ENCODE results near the gene DNAH3.
A peak's percentile ranks its signal among the peaks of the same experiment; 100 is the strongest.
"Not testable (repeated sequence)": the region's sequence is repeated elsewhere in the genome, so short reads cannot be mapped to it uniquely, and the experiment has no call there.

DNAH3 gene

GRCh38 chr16:21101631-21102420 lies 48.8 kb downstream of the DNAH3 start:
- Histone ChIP-seq H3K9ac (ENCODE audit: low read length) (no peak overlapping the region), H3K36me3 (ENCODE audit: control insufficient read depth, insufficient read depth, low read length) (no peaks in the 10 kb centered on the region), H3K4me3 (ENCODE audit: low read length) (no peak overlapping the region), H3K27ac (ENCODE audit: low read depth, low read length) (no peak overlapping the region), H3K4me1 (ENCODE audit: control insufficient read depth, insufficient read depth, low read length) (no peaks in the 10 kb centered on the region), H3K27me3 (ENCODE audit: control insufficient read depth, insufficient read depth, low read length) (no peaks in the 10 kb centered on the region)

GRCh38 chr16:21100447-21100846 lies 50.2 kb downstream of the DNAH3 start:
- no peaks in the 10 kb centered on the region for H3K36me3 ChIP-seq (ENCODE audit: control insufficient read depth, insufficient read depth, low read length)
- no peaks in the 10 kb centered on the region for H3K27me3 ChIP-seq (ENCODE audit: control insufficient read depth, insufficient read depth, low read length)
- no peak overlapping the region for H3K4me3 ChIP-seq (ENCODE audit: low read length)

GRCh38 chr16:21097151-21097550 lies 53.5 kb downstream of the DNAH3 start:
- no peaks in the 10 kb centered on the region for H3K4me1 ChIP-seq (ENCODE audit: control insufficient read depth, insufficient read depth, low read length)
- H3K9ac ChIP-seq (ENCODE audit: low read length), result no peak overlapping the region
- H3K4me3 ChIP-seq (ENCODE audit: low read length), result no peak overlapping the region
- no peak overlapping the region for H3K27ac ChIP-seq (ENCODE audit: low read depth, low read length)
- H3K27me3 ChIP-seq (ENCODE audit: control insufficient read depth, insufficient read depth, low read length), result no peaks in the 10 kb centered on the region
- no peaks in the 10 kb centered on the region for H3K36me3 ChIP-seq (ENCODE audit: control insufficient read depth, insufficient read depth, low read length)

More at GRCh38 chr16:21100447-21100846, 50.2 kb downstream of the DNAH3 start:
- Histone ChIP-seq H3K9ac (ENCODE audit: low read length) (no peak overlapping the region), H3K27ac (ENCODE audit: low read depth, low read length) (peak overlapping the region; percentile 31), H3K4me1 (ENCODE audit: control insufficient read depth, insufficient read depth, low read length) (no peaks in the 10 kb centered on the region)

- H3K36me3 ChIP-seq (ENCODE audit: control insufficient read depth, insufficient read depth, low read length); H3K27me3 ChIP-seq (ENCODE audit: control insufficient read depth, insufficient read depth, low read length); H3K27ac ChIP-seq (ENCODE audit: low read depth, low read length); H3K4me1 ChIP-seq (ENCODE audit: control insufficient read depth, insufficient read depth, low read length); H3K4me3 ChIP-seq (ENCODE audit: low read length); H3K9ac ChIP-seq (ENCODE audit: low read length): not testable (repeated sequence)
Observed at GRCh38 chr16:21094719-21095118, 55.9 kb downstream of the DNAH3 start.

GRCh38 chr16:21092951-21093350 lies 57.7 kb downstream of the DNAH3 start:
- no peaks in the 10 kb centered on the region for H3K4me1 ChIP-seq (ENCODE audit: control insufficient read depth, insufficient read depth, low read length)
- no peak overlapping the region for H3K4me3 ChIP-seq (ENCODE audit: low read length)
- H3K36me3 ChIP-seq (ENCODE audit: control insufficient read depth, insufficient read depth, low read length), result no peaks in the 10 kb centered on the region
- H3K27me3 ChIP-seq (ENCODE audit: control insufficient read depth, insufficient read depth, low read length), result no peaks in the 10 kb centered on the region
- H3K27ac ChIP-seq (ENCODE audit: low read depth, low read length), result no peak overlapping the region
- no peak overlapping the region for H3K9ac ChIP-seq (ENCODE audit: low read length)

GRCh38 chr16:21088646-21089538 lies 61.8 kb downstream of the DNAH3 start:
- Histone ChIP-seq H3K36me3 (ENCODE audit: control insufficient read depth, insufficient read depth, low read length) (no peaks in the 10 kb centered on the region), H3K27me3 (ENCODE audit: control insufficient read depth, insufficient read depth, low read length) (no peaks in the 10 kb centered on the region), H3K4me3 (ENCODE audit: low read length) (no peak overlapping the region), H3K27ac (ENCODE audit: low read depth, low read length) (no peak overlapping the region), H3K9ac (ENCODE audit: low read length) (no peak overlapping the region), H3K4me1 (ENCODE audit: control insufficient read depth, insufficient read depth, low read length) (no peaks in the 10 kb centered on the region)

- Histone ChIP-seq H3K27me3 (ENCODE audit: control insufficient read depth, insufficient read depth, low read length) (no peaks in the 10 kb centered on the region), H3K9ac (ENCODE audit: low read length) (no peak overlapping the region), H3K36me3 (ENCODE audit: control insufficient read depth, insufficient read depth, low read length) (no peaks in the 10 kb centered on the region), H3K27ac (ENCODE audit: low read depth, low read length) (no peak overlapping the region), H3K4me1 (ENCODE audit: control insufficient read depth, insufficient read depth, low read length) (no peaks in the 10 kb centered on the region), H3K4me3 (ENCODE audit: low read length) (no peak overlapping the region)
Observed at GRCh38 chr16:21088143-21088542, 62.5 kb downstream of the DNAH3 start.

GRCh38 chr16:21084631-21085225 lies 65.9 kb downstream of the DNAH3 start:
- H3K4me3 ChIP-seq (ENCODE audit: low read length), result no peak overlapping the region
- H3K4me1 ChIP-seq (ENCODE audit: control insufficient read depth, insufficient read depth, low read length), result no peaks in the 10 kb centered on the region
- H3K9ac ChIP-seq (ENCODE audit: low read length), result no peak overlapping the region
- no peaks in the 10 kb centered on the region for H3K36me3 ChIP-seq (ENCODE audit: control insufficient read depth, insufficient read depth, low read length)
- H3K27ac ChIP-seq (ENCODE audit: low read depth, low read length), result no peak overlapping the region
- H3K27me3 ChIP-seq (ENCODE audit: control insufficient read depth, insufficient read depth, low read length), result no peaks in the 10 kb centered on the region

- H3K27ac ChIP-seq (ENCODE audit: low read depth, low read length), result no peak overlapping the region
Observed at GRCh38 chr16:21083729-21084268, 66.8 kb downstream of the DNAH3 start.

GRCh38 chr16:21081329-21081728 lies 69.3 kb downstream of the DNAH3 start:
- Histone ChIP-seq H3K4me3 (ENCODE audit: low read length) (no peak overlapping the region), H3K9ac (ENCODE audit: low read length) (no peak overlapping the region)

More at GRCh38 chr16:21083729-21084268, 66.8 kb downstream of the DNAH3 start:
- H3K4me1 ChIP-seq (ENCODE audit: control insufficient read depth, insufficient read depth, low read length), result no peaks in the 10 kb centered on the region
- H3K27me3 ChIP-seq (ENCODE audit: control insufficient read depth, insufficient read depth, low read length), result no peaks in the 10 kb centered on the region
- H3K4me3 ChIP-seq (ENCODE audit: low read length), result no peak overlapping the region
- H3K9ac ChIP-seq (ENCODE audit: low read length), result no peak overlapping the region
- H3K36me3 ChIP-seq (ENCODE audit: control insufficient read depth, insufficient read depth, low read length), result no peaks in the 10 kb centered on the region

GRCh38 chr16:21078563-21078962 lies 72.1 kb downstream of the DNAH3 start:
- no peak overlapping the region for H3K9ac ChIP-seq (ENCODE audit: low read length)
- no peak overlapping the region for H3K4me3 ChIP-seq (ENCODE audit: low read length)
- H3K27me3 ChIP-seq (ENCODE audit: control insufficient read depth, insufficient read depth, low read length), result no peaks in the 10 kb centered on the region
- no peaks in the 10 kb centered on the region for H3K4me1 ChIP-seq (ENCODE audit: control insufficient read depth, insufficient read depth, low read length)
- H3K27ac ChIP-seq (ENCODE audit: low read depth, low read length), result no peak overlapping the region
- H3K36me3 ChIP-seq (ENCODE audit: control insufficient read depth, insufficient read depth, low read length), result no peaks in the 10 kb centered on the region

More at GRCh38 chr16:21081329-21081728, 69.3 kb downstream of the DNAH3 start:
- H3K27ac ChIP-seq (ENCODE audit: low read depth, low read length), result no peak overlapping the region
- no peaks in the 10 kb centered on the region for H3K27me3 ChIP-seq (ENCODE audit: control insufficient read depth, insufficient read depth, low read length)
- H3K4me1 ChIP-seq (ENCODE audit: control insufficient read depth, insufficient read depth, low read length), result no peaks in the 10 kb centered on the region
- no peaks in the 10 kb centered on the region for H3K36me3 ChIP-seq (ENCODE audit: control insufficient read depth, insufficient read depth, low read length)

Measured in rectal smooth muscle tissue (tissue), 1 donor.